Astrocyte (in vitro differentiated cells and primary cell): ENCODE data around the gene TLX1. TPM values are rescaled to one million over a fixed set of nuclear protein-coding genes. Genes with fewer than 3 reads are reported as not detected.
A peak's percentile ranks its signal among the peaks of the same experiment; 100 is the strongest.

ENCODE experiments used
- DNase-seq: peaks from one replicate; pipeline ENCODE4 v3.0.0-alpha.2; 2010; ENCODE audit warnings: low read depth
- FAIRE-seq: peaks from 2 replicates; lab custom pipeline; 2011; peaks lifted over from hg19 to GRCh38; lab: Jason Lieb, UNC
- H2AFZ ChIP-seq: 2 replicates; pipeline ENCODE4 v1.6.0; 2012; ENCODE audit warnings: low read depth, low read length, inconsistent platforms
- H3K27ac ChIP-seq: 2 replicates; pipeline ENCODE4 v1.5.1; 2011; ENCODE audit warnings: low read depth, low read length, inconsistent platforms
- H3K27me3 ChIP-seq: 2 replicates; pipeline ENCODE4 v1.6.0; 2011; ENCODE audit warnings: low read length, inconsistent platforms; ENCODE audit not compliant: insufficient read depth
- H3K36me3 ChIP-seq: 2 replicates; pipeline ENCODE4 v1.5.1; 2011; ENCODE audit warnings: low read length, inconsistent platforms; ENCODE audit not compliant: insufficient read depth
- H3K4me1 ChIP-seq: 2 replicates; pipeline ENCODE4 v1.5.1; 2011; ENCODE audit warnings: low read length, inconsistent platforms; ENCODE audit not compliant: insufficient read depth
- H3K4me2 ChIP-seq: 2 replicates; pipeline ENCODE4 v1.6.0; 2012; ENCODE audit warnings: low read length, inconsistent platforms
- H3K4me3 ChIP-seq: 2 replicates; pipeline ENCODE4 v1.5.1; 2011; ENCODE audit warnings: low read depth, mild to moderate bottlenecking, low read length, inconsistent platforms; ENCODE audit not compliant: insufficient read depth
- H3K79me2 ChIP-seq: 2 replicates; pipeline ENCODE4 v1.6.0; 2012; ENCODE audit warnings: mild to moderate bottlenecking, low read length, inconsistent platforms; ENCODE audit not compliant: insufficient read depth
- H3K9ac ChIP-seq: 2 replicates; pipeline ENCODE4 v1.6.0; 2012; ENCODE audit warnings: mild to moderate bottlenecking, low read length, inconsistent platforms
- H3K9me3 ChIP-seq: 2 replicates; pipeline ENCODE4 v1.5.1; 2012; ENCODE audit warnings: low read depth, mild to moderate bottlenecking, low read length, inconsistent platforms; ENCODE audit not compliant: insufficient read depth
- H4K20me1 ChIP-seq: 2 replicates; pipeline ENCODE4 v1.6.0; 2012; ENCODE audit warnings: low read length, inconsistent platforms; ENCODE audit not compliant: insufficient read depth
- H3K27ac Mint-ChIP-seq: one replicate; pipeline ENCODE4 v1.8.0; 2021; ENCODE audit warnings: mild to moderate bottlenecking, mixed read lengths; ENCODE audit not compliant: unreplicated experiment
- H3K27me3 Mint-ChIP-seq: one replicate; pipeline ENCODE4 v1.8.0; 2021; ENCODE audit warnings: low read depth, mixed read lengths; ENCODE audit not compliant: unreplicated experiment
- H3K36me3 Mint-ChIP-seq: one replicate; pipeline ENCODE4 v1.8.0; 2021; ENCODE audit warnings: low read depth, mixed read lengths; ENCODE audit not compliant: unreplicated experiment
- H3K4me1 Mint-ChIP-seq: one replicate; pipeline ENCODE4 v1.8.0; 2021; ENCODE audit warnings: low read depth, mixed read lengths; ENCODE audit not compliant: unreplicated experiment
- H3K4me3 Mint-ChIP-seq: one replicate; pipeline ENCODE4 v1.8.0; 2021; ENCODE audit warnings: mild to moderate bottlenecking, moderate library complexity, mixed read lengths; ENCODE audit not compliant: unreplicated experiment
- H3K9me3 Mint-ChIP-seq: one replicate; pipeline ENCODE4 v1.8.0; 2021; ENCODE audit warnings: mild to moderate bottlenecking, mixed read lengths; ENCODE audit not compliant: unreplicated experiment
- CTCF ChIP-seq: IDR thresholded peaks from 2 replicates; pipeline ENCODE4 v1.5.1; 2011; ENCODE audit warnings: low read depth, mild to moderate bottlenecking, inconsistent platforms, low read length, moderate library complexity; ENCODE audit not compliant: insufficient read depth
- EZH2 ChIP-seq: IDR thresholded peaks from 2 replicates; pipeline ENCODE4 v1.6.1; 2012; ENCODE audit warnings: mild to moderate bottlenecking, low read length, inconsistent platforms; ENCODE audit not compliant: insufficient read depth
- total RNA-seq: library from RNA; stranded (reverse); gene quantifications from 2 replicates; pipeline ENCODE4 v1.2.1, GENCODE V29; 2021

The TLX1 gene
- total RNA-seq, 1 donor from 2014 or later, result not detected

- Histone ChIP-seq H3K36me3 (no peaks in the 10 kb centered on the region), H3K4me2 (peak overlapping the region; percentile 86), H2AFZ (peak overlapping the region; percentile 80), H3K9ac (no peak overlapping the region), H3K79me2 (no peaks in the 10 kb centered on the region), H3K27me3 (peaks cover 42% of the 10 kb centered on the region), H4K20me1 (no peaks in the 10 kb centered on the region), H3K27ac (no peak overlapping the region), H3K9me3 (no peaks in the 10 kb centered on the region), H3K4me1 (peaks cover 3% of the 10 kb centered on the region), H3K4me3 (peak overlapping the region; percentile 32)
- Mint-ChIP-seq H3K4me1 (peaks cover 10% of the 10 kb centered on the region), H3K9me3 (peaks cover 1% of the 10 kb centered on the region), H3K36me3 (no peaks in the 10 kb centered on the region), H3K27ac (no peak overlapping the region), H3K27me3 (peaks cover 74% of the 10 kb centered on the region), H3K4me3 (no peak overlapping the region)
- FAIRE-seq, result peak; percentile 93
- TF ChIP-seq EZH2, result no peak
- peak; percentile 96 for TF ChIP-seq CTCF
- peak; percentile 47 for DNase-seq
Measured at GRCh38 chr10:101161494-101162299, 30.6 kb downstream of the TLX1 start.

GRCh38 chr10:101162677-101163076 lies 31.6 kb downstream of the TLX1 start:
- no peak overlapping the region for H2AFZ ChIP-seq
- no peaks in the 10 kb centered on the region for H4K20me1 ChIP-seq
- peaks cover 37% of the 10 kb centered on the region for H3K27me3 ChIP-seq
- peaks cover 3% of the 10 kb centered on the region for H3K4me1 ChIP-seq
- no peaks in the 10 kb centered on the region for H3K9me3 ChIP-seq
- peaks cover 4% of the 10 kb centered on the region for H3K9me3 Mint-ChIP-seq
- peaks cover 9% of the 10 kb centered on the region for H3K4me1 Mint-ChIP-seq
- no peaks in the 10 kb centered on the region for H3K79me2 ChIP-seq
- DNase-seq (no peak), FAIRE-seq (no peak)
- TF ChIP-seq CTCF (no peak), EZH2 (no peak)
- H3K27ac Mint-ChIP-seq, result no peak overlapping the region
- H3K4me2 ChIP-seq, result no peak overlapping the region
- H3K4me3 ChIP-seq, result no peak overlapping the region
- no peaks in the 10 kb centered on the region for H3K36me3 Mint-ChIP-seq
- H3K27me3 Mint-ChIP-seq, result peaks cover 77% of the 10 kb centered on the region
- no peaks in the 10 kb centered on the region for H3K36me3 ChIP-seq
- H3K4me3 Mint-ChIP-seq, result no peak overlapping the region
- no peak overlapping the region for H3K9ac ChIP-seq
- no peak overlapping the region for H3K27ac ChIP-seq

- Histone ChIP-seq H2AFZ (no peak overlapping the region), H3K27me3 (peaks cover 28% of the 10 kb centered on the region), H3K4me1 (peaks cover 3% of the 10 kb centered on the region), H3K9ac (no peak overlapping the region), H3K4me2 (no peak overlapping the region), H3K9me3 (no peaks in the 10 kb centered on the region), H3K27ac (no peak overlapping the region), H3K36me3 (no peaks in the 10 kb centered on the region), H3K4me3 (no peak overlapping the region), H3K79me2 (no peaks in the 10 kb centered on the region), H4K20me1 (no peaks in the 10 kb centered on the region)
- Mint-ChIP-seq H3K36me3 (no peaks in the 10 kb centered on the region), H3K27ac (no peak overlapping the region), H3K4me1 (no peaks in the 10 kb centered on the region), H3K9me3 (peaks cover 4% of the 10 kb centered on the region), H3K4me3 (no peak overlapping the region), H3K27me3 (peaks cover 75% of the 10 kb centered on the region)
- no peak for FAIRE-seq
- TF ChIP-seq EZH2 (no peak), CTCF (no peak)
- DNase-seq, result no peak
Measured at GRCh38 chr10:101164020-101164419, 32.9 kb downstream of the TLX1 start.
